ENCODE data around the gene FAM98B.

Gene FAM98B

GRCh38 chr15:38459480-38459879, 5.6 kb downstream of the FAM98B start:
- Histone ChIP-seq H3K9ac (ENCODE audit: low read length) (no peak overlapping the region), H3K4me1 (ENCODE audit: low read length) (peaks cover 6% of the 10 kb centered on the region), H3F3A (ENCODE audit: insufficient read depth, low read length) (peaks cover 14% of the 10 kb centered on the region), H3K36me3 (replicated peaks; ENCODE audit: insufficient read depth, low read length) (no peaks in the 10 kb centered on the region), H3K27me3 (replicated peaks; ENCODE audit: insufficient read depth, low read length) (no peaks in the 10 kb centered on the region), H4K20me1 (ENCODE audit: insufficient read depth, low read length) (0 out of 2 replicates have a peak, but pooled peaks cover 2% of the 10 kb centered on the region), H3K79me2 (ENCODE audit: low read length) (peaks cover 94% of the 10 kb centered on the region), H3K4me3 (ENCODE audit: low read length) (no peak overlapping the region), H2AFZ (ENCODE audit: low read length) (no peak overlapping the region), H3K27ac (ENCODE audit: low read length) (no peak overlapping the region), H3K9me2 (replicated peaks; ENCODE audit: insufficient read depth, low read length) (no peaks in the 10 kb centered on the region), H3K4me2 (ENCODE audit: low read depth, low read length) (no peak overlapping the region), H3K9me3 (replicated peaks; ENCODE audit: insufficient read depth, low read length) (no peaks in the 10 kb centered on the region)
- DNase-seq, result no peak
- no peak for TF ChIP-seq EZH2phosphoT487 (IDR thresholded peaks at IDR 0.05; ENCODE audit: low read length)
- TF ChIP-seq EZH2 (optimal IDR thresholded peaks at IDR 0.05; ENCODE audit: low read depth, low read length), result no peak
- TF ChIP-seq CTCF (IDR thresholded peaks at IDR 0.05; ENCODE audit: low read length), result no peak

- Histone ChIP-seq H3F3A (ENCODE audit: insufficient read depth, low read length) (peaks cover 3% of the 10 kb centered on the region), H3K27me3 (replicated peaks; ENCODE audit: insufficient read depth, low read length) (no peaks in the 10 kb centered on the region), H3K9me3 (replicated peaks; ENCODE audit: insufficient read depth, low read length) (no peaks in the 10 kb centered on the region), H3K27ac (ENCODE audit: low read length) (no peak overlapping the region), H2AFZ (ENCODE audit: low read length) (no peak overlapping the region), H3K4me2 (ENCODE audit: low read depth, low read length) (no peak overlapping the region), H3K36me3 (replicated peaks; ENCODE audit: insufficient read depth, low read length) (no peaks in the 10 kb centered on the region), H3K4me1 (ENCODE audit: low read length) (peaks cover 6% of the 10 kb centered on the region), H3K9me2 (replicated peaks; ENCODE audit: insufficient read depth, low read length) (no peaks in the 10 kb centered on the region), H3K4me3 (ENCODE audit: low read length) (no peak overlapping the region), H3K79me2 (ENCODE audit: low read length) (peaks cover 94% of the 10 kb centered on the region), H4K20me1 (ENCODE audit: insufficient read depth, low read length) (0 out of 2 replicates have a peak, but pooled peaks cover 2% of the 10 kb centered on the region), H3K9ac (ENCODE audit: low read length) (no peak overlapping the region)
- TF ChIP-seq EZH2 (optimal IDR thresholded peaks at IDR 0.05; ENCODE audit: low read depth, low read length), result no peak
- no peak for TF ChIP-seq CTCF (IDR thresholded peaks at IDR 0.05; ENCODE audit: low read length)
- TF ChIP-seq EZH2phosphoT487 (IDR thresholded peaks at IDR 0.05; ENCODE audit: low read length), result no peak
- DNase-seq, result no peak
Observed at GRCh38 chr15:38460543-38460942, 6.6 kb downstream of the FAM98B start.

- Histone ChIP-seq H3K9ac (ENCODE audit: low read length) (no peak overlapping the region), H3K27me3 (replicated peaks; ENCODE audit: insufficient read depth, low read length) (no peaks in the 10 kb centered on the region), H3K27ac (ENCODE audit: low read length) (no peak overlapping the region), H3K4me3 (ENCODE audit: low read length) (no peak overlapping the region), H3K9me3 (replicated peaks; ENCODE audit: insufficient read depth, low read length) (no peaks in the 10 kb centered on the region), H4K20me1 (ENCODE audit: insufficient read depth, low read length) (0 out of 2 replicates have a peak, but pooled peaks cover 2% of the 10 kb centered on the region), H3K79me2 (ENCODE audit: low read length) (peaks cover 92% of the 10 kb centered on the region), H3K9me2 (replicated peaks; ENCODE audit: insufficient read depth, low read length) (no peaks in the 10 kb centered on the region), H3K36me3 (replicated peaks; ENCODE audit: insufficient read depth, low read length) (no peaks in the 10 kb centered on the region), H3F3A (ENCODE audit: insufficient read depth, low read length) (no peaks in the 10 kb centered on the region), H2AFZ (ENCODE audit: low read length) (no peak overlapping the region), H3K4me2 (ENCODE audit: low read depth, low read length) (no peak overlapping the region), H3K4me1 (ENCODE audit: low read length) (no peaks in the 10 kb centered on the region; the same call in 1 of the 2 replicates)
- no peak for TF ChIP-seq EZH2 (optimal IDR thresholded peaks at IDR 0.05; ENCODE audit: low read depth, low read length)
- no peak for TF ChIP-seq CTCF (IDR thresholded peaks at IDR 0.05; ENCODE audit: low read length)
- TF ChIP-seq EZH2phosphoT487 (IDR thresholded peaks at IDR 0.05; ENCODE audit: low read length), result no peak
- no peak for DNase-seq
Observed at GRCh38 chr15:38461066-38461833, 7.3 kb downstream of the FAM98B start.

All from MM.1S (cell line).